Natural killer cell (primary cell): ENCODE results near the gene C1orf167. TPM values are rescaled to one million over a fixed set of nuclear protein-coding genes. Genes with fewer than 3 reads are reported as not detected.

Experiments used
- ATAC-seq, 3 donors: fragments of 150-1000 bp in 2 of 3; fragments of 200-7000 bp in 1 of 3; cut with Tn5 transposase; 1 replicate in 1 of 3; 2 replicates in 2 of 3; pipeline ENCODE4 v1.10.0; 2021; ENCODE audit warnings: mild to moderate bottlenecking in 2 of 3, moderate library complexity in 2 of 3
- DNase-seq, 2 donors: peaks; one replicate each; pipeline versions ENCODE4 v3.0.0 to v3.0.0-alpha.2; 2013 to 2021; ENCODE audit warnings: mixed read lengths in 1 of 2
- H3K27ac ChIP-seq: one replicate; pipeline ENCODE4 v1.5.1; 2013; ENCODE audit warnings: mild to moderate bottlenecking, low read length
- H3K27me3 ChIP-seq: one replicate; pipeline ENCODE4 v1.6.1; 2013; ENCODE audit warnings: low read length; ENCODE audit not compliant: control insufficient read depth, insufficient read depth
- H3K36me3 ChIP-seq: one replicate; pipeline ENCODE4 v1.6.1; 2013; ENCODE audit warnings: low read length; ENCODE audit not compliant: control insufficient read depth, insufficient read depth
- H3K4me1 ChIP-seq: one replicate; pipeline ENCODE4 v1.6.1; 2013; ENCODE audit warnings: low read length; ENCODE audit not compliant: control insufficient read depth, insufficient read depth
- H3K4me3 ChIP-seq: one replicate; pipeline ENCODE4 v1.5.1; 2013; ENCODE audit warnings: low read length
- H3K9me3 ChIP-seq: one replicate; pipeline ENCODE4 v1.6.1; 2013; ENCODE audit warnings: low read length; ENCODE audit not compliant: control insufficient read depth, insufficient read depth
- H3K27ac Mint-ChIP-seq, 2 donors: one replicate each; pipeline ENCODE4 v1.8.0; 2022; ENCODE audit warnings: mild to moderate bottlenecking in 2 of 2, mixed read lengths in 2 of 2, moderate library complexity in 1 of 2
- H3K27me3 Mint-ChIP-seq, 2 donors: one replicate each; pipeline ENCODE4 v1.8.0; 2022; ENCODE audit warnings: low read depth in 2 of 2, mixed read lengths in 2 of 2
- H3K36me3 Mint-ChIP-seq: one replicate; pipeline ENCODE4 v1.8.0; 2022; ENCODE audit warnings: mixed read lengths
- H3K4me1 Mint-ChIP-seq, 2 donors: one replicate each; pipeline ENCODE4 v1.8.0; 2022; ENCODE audit warnings: mixed read lengths in 2 of 2
- H3K4me3 Mint-ChIP-seq: one replicate; pipeline ENCODE4 v1.8.0; 2022; ENCODE audit warnings: mild to moderate bottlenecking, moderate library complexity, mixed read lengths
- H3K9me3 Mint-ChIP-seq, 2 donors: one replicate each; pipeline ENCODE4 v1.8.0; 2022; ENCODE audit warnings: mixed read lengths in 2 of 2
- CTCF ChIP-seq: fragments of 200-600 bp; IDR thresholded peaks from one replicate; pipeline ENCODE4 v1.8.0; 2022; ENCODE audit warnings: antibody characterized with exemption
- WGBS: methylation state at CpG from one replicate; pipeline ENCODE4 v1.1.7; 2013; ENCODE audit warnings: missing lambda C conversion rate; ENCODE audit not compliant: insufficient coverage; 5-methylcytosine and 5-hydroxymethylcytosine counted together
- intact Hi-C: fragments of 100-400 bp; cut with micrococcal nuclease; formaldehyde crosslinking; loops from one replicate; pipeline ENCODE4 v1.14.2; 2022
- total RNA-seq, 4 donors: library from RNA; stranded (reverse); fragments of 120-200 nt in 1 of 4; gene quantifications; one replicate each; pipeline versions ENCODE4 v1.2.3 to v1.2.4, GENCODE V29; 2013 to 2022

The C1orf167 gene
- total RNA-seq, 3 donors from 2014 or later (not counting 1 experiment from before 2014, with no cell fraction given), result 0.15 TPM; not detected in 2

- no peaks in the 10 kb centered on the region for H3K36me3 Mint-ChIP-seq
- H3K27me3 Mint-ChIP-seq, result no peaks in the 10 kb centered on the region
- H3K27ac Mint-ChIP-seq, result no peak overlapping the region
- TF ChIP-seq CTCF, result no peak
- H3K9me3 Mint-ChIP-seq, result no peaks in the 10 kb centered on the region
- H3K4me3 Mint-ChIP-seq, result no peak overlapping the region
- no peak for ATAC-seq
- Histone ChIP-seq H3K4me3 (no peak overlapping the region), H3K4me1 (no peaks in the 10 kb centered on the region), H3K27ac (no peak overlapping the region), H3K36me3 (no peaks in the 10 kb centered on the region), H3K27me3 (no peaks in the 10 kb centered on the region), H3K9me3 (no peaks in the 10 kb centered on the region)
- no peaks in the 10 kb centered on the region for H3K4me1 Mint-ChIP-seq
- intact Hi-C loops, result no loop called here
- no peak for DNase-seq
- WGBS, result 72% methylated on average over 11 of the region's 11 CpGs
Observed at GRCh38 chr1:11771481-11772043, 9.6 kb downstream of the C1orf167 start.

GRCh38 chr1:11772458-11772857 is 10.5 kb downstream of the C1orf167 start:
- intact Hi-C loops, result no loop called here
- H3K36me3 Mint-ChIP-seq, result no peaks in the 10 kb centered on the region
- 82% methylated on average over 3 of the region's 5 CpGs for WGBS
- Histone ChIP-seq H3K27me3 (no peaks in the 10 kb centered on the region), H3K4me3 (no peak overlapping the region), H3K4me1 (no peaks in the 10 kb centered on the region), H3K9me3 (no peaks in the 10 kb centered on the region), H3K36me3 (no peaks in the 10 kb centered on the region), H3K27ac (no peak overlapping the region)
- no peak overlapping the region for H3K4me3 Mint-ChIP-seq
- H3K4me1 Mint-ChIP-seq, result no peaks in the 10 kb centered on the region
- DNase-seq (no peak), ATAC-seq (no peak)
- H3K9me3 Mint-ChIP-seq, result no peaks in the 10 kb centered on the region
- no peak for TF ChIP-seq CTCF
- no peak overlapping the region for H3K27ac Mint-ChIP-seq
- H3K27me3 Mint-ChIP-seq, result no peaks in the 10 kb centered on the region

- Mint-ChIP-seq H3K4me1 (no peaks in the 10 kb centered on the region), H3K36me3 (no peaks in the 10 kb centered on the region), H3K9me3 (no peaks in the 10 kb centered on the region), H3K4me3 (no peak overlapping the region), H3K27ac (no peak overlapping the region), H3K27me3 (no peaks in the 10 kb centered on the region)
- H3K4me1 ChIP-seq, result no peaks in the 10 kb centered on the region
- no peaks in the 10 kb centered on the region for H3K36me3 ChIP-seq
- ATAC-seq (no peak), DNase-seq (no peak)
- no peak for TF ChIP-seq CTCF
- no peaks in the 10 kb centered on the region for H3K27me3 ChIP-seq
- H3K9me3 ChIP-seq, result no peaks in the 10 kb centered on the region
- 81% methylated on average over 8 of the region's 9 CpGs for WGBS
- H3K27ac ChIP-seq, result no peak overlapping the region
- intact Hi-C loops, result no loop called here
- H3K4me3 ChIP-seq, result no peak overlapping the region
Observed at GRCh38 chr1:11774753-11775152, 12.8 kb downstream of the C1orf167 start.

- no peak overlapping the region for H3K4me3 Mint-ChIP-seq
- H3K27me3 Mint-ChIP-seq, result no peaks in the 10 kb centered on the region
- intact Hi-C loops, result no loop called here
- Histone ChIP-seq H3K36me3 (no peaks in the 10 kb centered on the region), H3K27me3 (no peaks in the 10 kb centered on the region), H3K27ac (no peak overlapping the region), H3K4me3 (no peak overlapping the region), H3K9me3 (no peaks in the 10 kb centered on the region), H3K4me1 (no peaks in the 10 kb centered on the region)
- no peak for TF ChIP-seq CTCF
- WGBS, result 91% methylated on average over 8 of the region's 8 CpGs
- no peak overlapping the region for H3K27ac Mint-ChIP-seq
- H3K9me3 Mint-ChIP-seq, result no peaks in the 10 kb centered on the region
- DNase-seq, result no peak
- no peaks in the 10 kb centered on the region for H3K36me3 Mint-ChIP-seq
- no peaks in the 10 kb centered on the region for H3K4me1 Mint-ChIP-seq
- ATAC-seq, result no peak
Observed at GRCh38 chr1:11777658-11778322, 15.8 kb downstream of the C1orf167 start.
